Measurements from ENCODE around the gene LIN9. TPM values are rescaled to one million over a fixed set of nuclear protein-coding genes. Genes with fewer than 3 reads are reported as not detected.

Gene LIN9
- total and polyA plus RNA-seq, 10 of the 15 experiments (the other 5 are each of a cell fraction or from before 2014, with no cell fraction given), result 5.9 to 13.5 (median 8.3) TPM

DNA sequence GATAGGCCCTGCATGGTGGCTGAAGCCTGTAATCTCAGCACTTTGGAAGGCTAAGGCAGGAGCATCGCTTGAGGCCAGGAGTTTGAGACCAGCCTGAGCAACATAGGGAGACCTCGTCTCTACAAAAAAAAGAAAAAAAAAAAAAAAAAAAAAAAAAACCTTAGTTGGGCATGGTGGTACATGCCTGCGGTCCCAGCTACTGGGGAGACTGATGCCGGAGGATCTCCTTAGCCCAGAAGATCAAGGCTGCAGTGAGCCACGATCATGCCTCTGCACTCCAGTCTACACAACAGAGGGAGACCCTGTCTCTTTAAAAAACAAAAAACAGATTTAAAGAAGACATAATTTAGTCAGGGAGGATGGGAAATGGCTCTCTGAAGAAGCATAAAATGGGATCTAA lies 3.8 kb downstream of the LIN9 start:
- no peaks in the 10 kb centered on the region for H3K9me3 ChIP-seq (replicated peaks; ENCODE audit: control insufficient read depth, insufficient read depth, low read length)
- peaks cover 8% of the 10 kb centered on the region for H3K4me1 ChIP-seq (ENCODE audit: control insufficient read depth, insufficient read depth, low read length)
- ChIA-PET RAD21 (ENCODE audit: unreplicated experiment) (no interaction called here), CTCF (interaction anchor here (0.9 to 3.3 kb wide), 3 partner anchors 27 to 180 kb away, joined by 3 to 22 read pairs (median 19); no protein-coding TSS in a partner anchor), POLR2A (interaction anchor here (0.6 kb wide), 1 partner anchor 52 kb away, joined by 7 read pairs; no protein-coding TSS in a partner anchor), SMC1A (ENCODE audit: uncharacterized antibody, unreplicated experiment) (interaction anchor here (1.7 kb wide), 2 partner anchors 12 to 28 kb away, joined by 4 to 5 read pairs; no protein-coding TSS in a partner anchor)
- TF ChIP-seq ZNF207 (IDR thresholded peaks at IDR 0.05; ENCODE audit: borderline replicate concordance) (no peak), ZSCAN29 (IDR thresholded peaks at IDR 0.05) (no peak), GABPA (IDR thresholded peaks at IDR 0.05; ENCODE audit: low read depth) (no peak), POLR2A (IDR thresholded peaks at IDR 0.05; ENCODE audit: low read depth, low read length) (no peak), SUZ12 (IDR thresholded peaks at IDR 0.05; ENCODE audit: unreplicated experiment) (no peak), PAX5 (IDR thresholded peaks at IDR 0.05; ENCODE audit: borderline replicate concordance, low read depth, low read length) (no peak), GATAD2B (conservative IDR thresholded peaks at IDR 0.05; ENCODE audit: low read depth) (no peak), SMARCA5 (IDR thresholded peaks at IDR 0.05) (no peak), FOS (IDR thresholded peaks at IDR 0.05; ENCODE audit: borderline replicate concordance, extremely low read depth, insufficient read length) (no peak), BMI1 (IDR thresholded peaks at IDR 0.05; ENCODE audit: borderline replicate concordance) (no peak), CHD2 (IDR thresholded peaks at IDR 0.05; ENCODE audit: borderline replicate concordance, low read depth, low read length) (no peak), STAT1 (conservative IDR thresholded peaks at IDR 0.05) (no peak), CBX5 (IDR thresholded peaks at IDR 0.05; ENCODE audit: low read depth) (no peak), EP300 (IDR thresholded peaks at IDR 0.05; ENCODE audit: borderline replicate concordance in 1 of 2, control insufficient read depth in 1 of 2, low read depth in 2 of 2, low read length in 2 of 2) (no peak), PAX8 (IDR thresholded peaks at IDR 0.05) (no peak), NR2C1 (IDR thresholded peaks at IDR 0.05) (no peak), MTA3 (IDR thresholded peaks at IDR 0.05; ENCODE audit: borderline replicate concordance, low read length) (no peak), EZH2 (IDR thresholded peaks at IDR 0.05; ENCODE audit: borderline replicate concordance, control insufficient read depth, low read depth, low read length) (no peak)
- TF ChIP-seq, protein P1, sequence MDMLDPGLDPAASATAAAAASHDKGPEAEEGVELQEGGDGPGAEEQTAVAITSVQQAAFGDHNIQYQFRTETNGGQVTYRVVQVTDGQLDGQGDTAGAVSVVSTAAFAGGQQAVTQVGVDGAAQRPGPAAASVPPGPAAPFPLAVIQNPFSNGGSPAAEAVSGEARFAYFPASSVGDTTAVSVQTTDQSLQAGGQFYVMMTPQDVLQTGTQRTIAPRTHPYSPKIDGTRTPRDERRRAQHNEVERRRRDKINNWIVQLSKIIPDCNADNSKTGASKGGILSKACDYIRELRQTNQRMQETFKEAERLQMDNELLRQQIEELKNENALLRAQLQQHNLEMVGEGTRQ (IDR thresholded peaks at IDR 0.05; ENCODE audit: borderline replicate concordance, low read depth, low read length), result no peak
- TF ChIP-seq, protein P2, sequence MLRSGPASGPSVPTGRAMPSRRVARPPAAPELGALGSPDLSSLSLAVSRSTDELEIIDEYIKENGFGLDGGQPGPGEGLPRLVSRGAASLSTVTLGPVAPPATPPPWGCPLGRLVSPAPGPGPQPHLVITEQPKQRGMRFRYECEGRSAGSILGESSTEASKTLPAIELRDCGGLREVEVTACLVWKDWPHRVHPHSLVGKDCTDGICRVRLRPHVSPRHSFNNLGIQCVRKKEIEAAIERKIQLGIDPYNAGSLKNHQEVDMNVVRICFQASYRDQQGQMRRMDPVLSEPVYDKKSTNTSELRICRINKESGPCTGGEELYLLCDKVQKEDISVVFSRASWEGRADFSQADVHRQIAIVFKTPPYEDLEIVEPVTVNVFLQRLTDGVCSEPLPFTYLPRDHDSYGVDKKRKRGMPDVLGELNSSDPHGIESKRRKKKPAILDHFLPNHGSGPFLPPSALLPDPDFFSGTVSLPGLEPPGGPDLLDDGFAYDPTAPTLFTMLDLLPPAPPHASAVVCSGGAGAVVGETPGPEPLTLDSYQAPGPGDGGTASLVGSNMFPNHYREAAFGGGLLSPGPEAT (IDR thresholded peaks at IDR 0.05; ENCODE audit: low read depth), result no peak
- no peaks in the 10 kb centered on the region for H4K20me1 ChIP-seq (ENCODE audit: control insufficient read depth, insufficient read depth)
- intact Hi-C loops (cut with micrococcal nuclease; ENCODE audit: unreplicated experiment) (loop anchor here (10.0 kb wide), 1 partner anchor 180 kb away; no protein-coding TSS in a partner anchor), in situ Hi-C loops (cut with MboI) (no loop called here)
- H3K9ac ChIP-seq (ENCODE audit: control insufficient read depth, insufficient read depth, low read length), result no peak overlapping the region; the same call in 1 of the 2 replicates
- no peak overlapping the region for H2AFZ ChIP-seq (ENCODE audit: control insufficient read depth, low read depth, low read length)
- H3K4me2 ChIP-seq (ENCODE audit: control insufficient read depth, insufficient read depth), result no peak overlapping the region
- peaks cover 0 to 1% of the 10 kb centered on the region in 2 experiments; a peak in 2 of 4 replicates for H3K36me3 ChIP-seq (ENCODE audit: control insufficient read depth in 2 of 2, insufficient read depth in 2 of 2, low read length in 1 of 2)
- no peak for DNase-seq (ENCODE audit: low read depth, low spot score)
- BruUV-seq (replicated peaks), result no TSS peak
- WGBS (ENCODE audit: insufficient coverage, insufficient replicate concordance, low lambda C conversion rate, missing lambda C conversion rate), result 84% methylated on average over 5 of the region's 5 CpGs
- no peak for ATAC-seq
- no peak overlapping the region for H3K4me3 ChIP-seq
- no peaks in the 10 kb centered on the region for H3K27me3 ChIP-seq (replicated peaks in 1 of 2; ENCODE audit: control insufficient read depth in 2 of 2, insufficient read depth in 2 of 2, low read length in 1 of 2)
- FAIRE-seq, result no peak
- peaks cover 37% of the 10 kb centered on the region for H3K79me2 ChIP-seq (ENCODE audit: control insufficient read depth, insufficient read depth, low read length)
- no peak overlapping the region for H3K27ac ChIP-seq (ENCODE audit: control insufficient read depth, insufficient read depth)

Measured in GM12878 (cell line).